ENCODE measurements around the gene DSCAML1.

- TF ChIP-seq, protein P1, sequence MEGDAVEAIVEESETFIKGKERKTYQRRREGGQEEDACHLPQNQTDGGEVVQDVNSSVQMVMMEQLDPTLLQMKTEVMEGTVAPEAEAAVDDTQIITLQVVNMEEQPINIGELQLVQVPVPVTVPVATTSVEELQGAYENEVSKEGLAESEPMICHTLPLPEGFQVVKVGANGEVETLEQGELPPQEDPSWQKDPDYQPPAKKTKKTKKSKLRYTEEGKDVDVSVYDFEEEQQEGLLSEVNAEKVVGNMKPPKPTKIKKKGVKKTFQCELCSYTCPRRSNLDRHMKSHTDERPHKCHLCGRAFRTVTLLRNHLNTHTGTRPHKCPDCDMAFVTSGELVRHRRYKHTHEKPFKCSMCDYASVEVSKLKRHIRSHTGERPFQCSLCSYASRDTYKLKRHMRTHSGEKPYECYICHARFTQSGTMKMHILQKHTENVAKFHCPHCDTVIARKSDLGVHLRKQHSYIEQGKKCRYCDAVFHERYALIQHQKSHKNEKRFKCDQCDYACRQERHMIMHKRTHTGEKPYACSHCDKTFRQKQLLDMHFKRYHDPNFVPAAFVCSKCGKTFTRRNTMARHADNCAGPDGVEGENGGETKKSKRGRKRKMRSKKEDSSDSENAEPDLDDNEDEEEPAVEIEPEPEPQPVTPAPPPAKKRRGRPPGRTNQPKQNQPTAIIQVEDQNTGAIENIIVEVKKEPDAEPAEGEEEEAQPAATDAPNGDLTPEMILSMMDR (IDR thresholded peaks at IDR 0.05), result no peak
- TF ChIP-seq POLR2A (IDR thresholded peaks at IDR 0.05), result no peak
Measured at GRCh38 chr11:117513666-117514065, 283.4 kb downstream of the DSCAML1 start.

Measured in uterus (tissue), 2 donors.